ENCODE results near the gene MYL3.

DNA sequence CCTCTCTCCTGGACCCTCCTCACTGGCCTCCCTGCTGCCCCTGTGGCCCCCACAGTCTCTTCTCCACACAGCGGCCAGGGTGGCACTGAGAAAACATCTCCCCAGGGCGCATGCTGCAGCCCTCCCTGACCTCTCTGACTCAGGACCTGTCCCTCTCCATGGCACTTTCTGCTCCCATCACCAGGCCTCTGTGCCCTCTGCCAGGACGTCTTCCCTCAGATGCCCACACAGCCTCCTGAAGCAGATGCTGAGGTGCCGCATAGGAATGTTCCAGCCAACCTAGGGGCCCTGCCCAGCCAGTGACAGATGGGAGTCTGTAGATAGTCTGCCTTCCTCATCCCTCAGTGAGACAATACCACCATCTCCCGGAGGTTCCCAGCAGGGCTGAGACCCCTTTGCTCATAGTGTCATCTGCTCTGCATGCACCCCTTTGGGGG lies 8.7 kb downstream of the MYL3 start:
- TF ChIP-seq, protein P1, sequence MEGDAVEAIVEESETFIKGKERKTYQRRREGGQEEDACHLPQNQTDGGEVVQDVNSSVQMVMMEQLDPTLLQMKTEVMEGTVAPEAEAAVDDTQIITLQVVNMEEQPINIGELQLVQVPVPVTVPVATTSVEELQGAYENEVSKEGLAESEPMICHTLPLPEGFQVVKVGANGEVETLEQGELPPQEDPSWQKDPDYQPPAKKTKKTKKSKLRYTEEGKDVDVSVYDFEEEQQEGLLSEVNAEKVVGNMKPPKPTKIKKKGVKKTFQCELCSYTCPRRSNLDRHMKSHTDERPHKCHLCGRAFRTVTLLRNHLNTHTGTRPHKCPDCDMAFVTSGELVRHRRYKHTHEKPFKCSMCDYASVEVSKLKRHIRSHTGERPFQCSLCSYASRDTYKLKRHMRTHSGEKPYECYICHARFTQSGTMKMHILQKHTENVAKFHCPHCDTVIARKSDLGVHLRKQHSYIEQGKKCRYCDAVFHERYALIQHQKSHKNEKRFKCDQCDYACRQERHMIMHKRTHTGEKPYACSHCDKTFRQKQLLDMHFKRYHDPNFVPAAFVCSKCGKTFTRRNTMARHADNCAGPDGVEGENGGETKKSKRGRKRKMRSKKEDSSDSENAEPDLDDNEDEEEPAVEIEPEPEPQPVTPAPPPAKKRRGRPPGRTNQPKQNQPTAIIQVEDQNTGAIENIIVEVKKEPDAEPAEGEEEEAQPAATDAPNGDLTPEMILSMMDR (IDR thresholded peaks at IDR 0.05), result no peak
- TF ChIP-seq POLR2AphosphoS5 (IDR thresholded peaks at IDR 0.05) (no peak), EP300 (IDR thresholded peaks at IDR 0.05) (no peak), POLR2A (IDR thresholded peaks at IDR 0.05) (no peak)
